H1 (cell line): Measurements from ENCODE around the gene TTC28. TPM values are rescaled to one million over a fixed set of nuclear protein-coding genes. Genes with fewer than 3 reads are reported as not detected.

ENCODE experiments used
- CTCF ChIA-PET: fragments of 300-600 bp; sonication (Branson Sonifier 250); formaldehyde crosslinking; loops from one replicate; lab custom pipeline; 2021; ENCODE audit not compliant: partially characterized antibody; lab: Charles Lee
- POLR2A ChIA-PET: fragments of 300-600 bp; sonication (Branson Sonifier 250); formaldehyde crosslinking; loops from one replicate; lab custom pipeline; 2021; ENCODE audit warnings: inconsistent platforms; ENCODE audit not compliant: partially characterized antibody; lab: Charles Lee
- DNase-seq, 2 experiments: peaks; one replicate each; pipeline versions ENCODE4 v3.0.0 to v3.0.0-alpha.2; 2010 to 2022; ENCODE audit warnings: low spot score in 2 of 2, low read depth in 1 of 2, mixed read lengths in 1 of 2
- FAIRE-seq: peaks from 2 replicates; lab custom pipeline; 2011; peaks lifted over from hg19 to GRCh38; lab: Jason Lieb, UNC
- H2AFZ ChIP-seq: 2 replicates; pipeline ENCODE4 v1.8.1; 2012; ENCODE audit warnings: low read length, inconsistent platforms
- H2AK5ac ChIP-seq: 2 replicates; pipeline ENCODE4 v1.6.1; 2013; ENCODE audit warnings: low read depth, low read length
- H2BK120ac ChIP-seq: replicated peaks from 2 replicates; pipeline ENCODE3; 2013; ENCODE audit warnings: low read depth, low read length, inconsistent platforms
- H2BK12ac ChIP-seq: 2 replicates; pipeline ENCODE4 v1.6.1; 2013; ENCODE audit warnings: low read depth, low read length
- H2BK15ac ChIP-seq: 2 replicates; pipeline ENCODE4 v1.6.1; 2013; ENCODE audit warnings: low read length
- H2BK20ac ChIP-seq: 2 replicates; pipeline ENCODE4 v1.6.1; 2013; ENCODE audit warnings: low read length
- H2BK5ac ChIP-seq: 2 replicates; pipeline ENCODE4 v1.6.1; 2013; ENCODE audit warnings: low read depth, low read length
- H3K14ac ChIP-seq: 2 replicates; pipeline ENCODE4 v1.6.1; 2013; ENCODE audit warnings: inconsistent platforms; ENCODE audit not compliant: insufficient read length
- H3K18ac ChIP-seq: 2 replicates; pipeline ENCODE4 v1.6.1; 2013; ENCODE audit warnings: low read length; ENCODE audit errors: extremely low read depth
- H3K23ac ChIP-seq: 2 replicates; pipeline ENCODE4 v1.6.1; 2013; ENCODE audit warnings: inconsistent platforms; ENCODE audit not compliant: insufficient read length
- H3K23me2 ChIP-seq: 2 replicates; pipeline ENCODE4 v1.6.1; 2013; ENCODE audit warnings: low read depth, low read length
- H3K27ac ChIP-seq: 2 replicates; pipeline ENCODE4 v1.6.1; 2011; ENCODE audit warnings: low read depth, low read length, inconsistent platforms
- H3K27me3 ChIP-seq, 4 experiments: replicated peaks in 1 of 4; 1 replicate in 1 of 4; 2 replicates in 3 of 4; pipeline versions ENCODE4 v1.6.1 to v1.8.1; 2011 to 2013; ENCODE audit warnings: low read length in 3 of 4, mild to moderate bottlenecking in 3 of 4, inconsistent platforms in 2 of 4, mixed read lengths in 2 of 4, moderate library complexity in 1 of 4; ENCODE audit not compliant: control insufficient read depth in 3 of 4, insufficient read depth in 3 of 4; ENCODE audit errors: extremely low read depth in 1 of 4
- H3K36me3 ChIP-seq, 4 experiments: 2 replicates each; pipeline versions ENCODE4 v1.6.1 to v1.8.1; 2011 to 2013; ENCODE audit warnings: mild to moderate bottlenecking in 4 of 4, low read length in 3 of 4, moderate library complexity in 2 of 4, control low read depth in 1 of 4, inconsistent platforms in 1 of 4; ENCODE audit not compliant: insufficient read depth in 4 of 4, control insufficient read depth in 2 of 4
- H3K4ac ChIP-seq: replicated peaks from 2 replicates; pipeline ENCODE3; 2013; ENCODE audit warnings: low read length, low read depth, mixed read lengths, inconsistent platforms; ENCODE audit not compliant: insufficient read length
- H3K4me1 ChIP-seq, 4 experiments: replicated peaks in 1 of 4; 1 replicate in 1 of 4; 2 replicates in 3 of 4; pipeline versions ENCODE4 v1.6.1 to v1.8.1; 2011 to 2013; ENCODE audit warnings: low read length in 3 of 4, inconsistent platforms in 2 of 4, mixed read lengths in 1 of 4; ENCODE audit not compliant: insufficient read depth in 4 of 4, control insufficient read depth in 3 of 4
- H3K4me2 ChIP-seq, 2 experiments: 2 replicates each; pipeline versions ENCODE4 v1.6.1 to v1.8.1; 2011 to 2013; ENCODE audit warnings: low read depth in 2 of 2, low read length in 2 of 2, control low read depth in 1 of 2, inconsistent platforms in 1 of 2, mild to moderate bottlenecking in 1 of 2; ENCODE audit not compliant: insufficient read depth in 1 of 2
- H3K4me3 ChIP-seq, 4 experiments: fragments of 200-600, 300-600 bp in 1 of 4; sonication (generic), shearing (Covaris generic), sonication (Bioruptor Twin) in 1 of 4; 2 replicates each; pipeline versions ENCODE4 v1.5.1 to v1.8.1; 2011 to 2016; ENCODE audit warnings: low read length in 4 of 4, low read depth in 3 of 4, control low read depth in 2 of 4, inconsistent platforms in 2 of 4, mild to moderate bottlenecking in 2 of 4, mixed read lengths in 1 of 4, moderate library complexity in 1 of 4; ENCODE audit not compliant: insufficient read depth in 2 of 4; ENCODE audit errors: extremely low read depth in 1 of 4
- H3K56ac ChIP-seq: replicated peaks from 2 replicates; pipeline ENCODE3; 2013; ENCODE audit warnings: low read depth, mild to moderate bottlenecking, mixed read lengths, low read length, inconsistent platforms; ENCODE audit not compliant: insufficient read length
- H3K79me1 ChIP-seq: 2 replicates; pipeline ENCODE4 v1.6.1; 2013; ENCODE audit warnings: low read depth, low read length, control low read depth
- H3K79me2 ChIP-seq, 2 experiments: 2 replicates each; pipeline versions ENCODE4 v1.6.1 to v1.8.1; 2012 to 2013; ENCODE audit warnings: low read length in 2 of 2, mild to moderate bottlenecking in 2 of 2, inconsistent platforms in 1 of 2; ENCODE audit not compliant: insufficient read depth in 2 of 2, control insufficient read depth in 1 of 2
- H3K9ac ChIP-seq, 4 experiments: replicated peaks in 1 of 4; 1 replicate in 1 of 4; 2 replicates in 3 of 4; pipeline versions ENCODE4 v1.6.1 to v1.8.1; 2011 to 2013; ENCODE audit warnings: low read depth in 3 of 4, low read length in 3 of 4, control low read depth in 2 of 4, mild to moderate bottlenecking in 2 of 4, moderate library complexity in 2 of 4, inconsistent platforms in 1 of 4; ENCODE audit errors: extremely low read depth in 1 of 4
- H3K9me3 ChIP-seq, 2 experiments: 2 replicates each; pipeline versions ENCODE4 v1.6.1 to v1.8.1; 2012 to 2013; ENCODE audit warnings: mild to moderate bottlenecking in 2 of 2, moderate library complexity in 2 of 2, control low read depth in 1 of 2, inconsistent platforms in 1 of 2, low read depth in 1 of 2, low read length in 1 of 2, mixed read lengths in 1 of 2; ENCODE audit not compliant: insufficient read depth in 2 of 2
- H4K20me1 ChIP-seq, 2 experiments: replicated peaks in 1 of 2; 2 replicates each; pipeline versions ENCODE3 to v1.8.1; 2011 to 2013; ENCODE audit warnings: inconsistent platforms in 2 of 2, low read length in 2 of 2, mild to moderate bottlenecking in 1 of 2; ENCODE audit not compliant: insufficient read depth in 2 of 2, control insufficient read depth in 1 of 2
- H4K5ac ChIP-seq: 2 replicates; pipeline ENCODE4 v1.6.1; 2013; ENCODE audit warnings: low read length, low read depth, mixed read lengths, inconsistent platforms; ENCODE audit not compliant: insufficient read length
- H4K8ac ChIP-seq: 2 replicates; pipeline ENCODE4 v1.8.0; 2013; ENCODE audit warnings: mild to moderate bottlenecking, moderate library complexity, low read length, inconsistent platforms; ENCODE audit not compliant: insufficient read depth; ENCODE audit errors: extremely low read depth
- H4K91ac ChIP-seq: replicated peaks from 2 replicates; pipeline ENCODE3; 2013; ENCODE audit warnings: low read length, mixed read lengths, inconsistent platforms; ENCODE audit not compliant: insufficient read length
- BCL11A ChIP-seq, 2 experiments: IDR thresholded peaks; one replicate each; pipeline ENCODE4 v1.6.1; 2011; ENCODE audit warnings: low read depth in 2 of 2, low read length in 2 of 2, mild to moderate bottlenecking in 2 of 2
- EZH2 ChIP-seq: fragments of 200-600 bp; sonication (generic); IDR thresholded peaks from 2 replicates; pipeline ENCODE4 v1.7.1; 2012; ENCODE audit warnings: low read depth, mild to moderate bottlenecking, moderate library complexity, low read length, inconsistent platforms; ENCODE audit not compliant: severe bottlenecking
- HDAC2 ChIP-seq, 2 experiments: fragments of 300-600 bp in 1 of 2; sonication (generic) in 1 of 2; IDR thresholded peaks; 2 replicates each; pipeline ENCODE4 v1.6.1; 2011 to 2012; ENCODE audit warnings: low read depth in 2 of 2, low read length in 2 of 2, mild to moderate bottlenecking in 2 of 2, moderate library complexity in 2 of 2, borderline replicate concordance in 1 of 2, inconsistent platforms in 1 of 2
- KDM1A ChIP-seq: fragments of 200-600, 300-600 bp; sonication (generic); IDR thresholded peaks from 2 replicates; pipeline ENCODE4 v1.7.1; 2016; ENCODE audit warnings: mild to moderate bottlenecking, low read length, borderline replicate concordance
- KDM4A ChIP-seq: IDR thresholded peaks from one replicate; pipeline ENCODE4 v1.7.1; 2012; ENCODE audit warnings: low read depth, mild to moderate bottlenecking, moderate library complexity, low read length, inconsistent platforms; ENCODE audit not compliant: severe bottlenecking
- KDM5A ChIP-seq: fragments of 200-600 bp; IDR thresholded peaks from 2 replicates; pipeline ENCODE4 v1.7.1; 2012; ENCODE audit warnings: mild to moderate bottlenecking, low read length, inconsistent platforms, mixed read lengths
- POLR2AphosphoS5 ChIP-seq: IDR thresholded peaks from 2 replicates; pipeline ENCODE4 v1.6.1; 2011; ENCODE audit warnings: low read depth, low read length
- RNF2 ChIP-seq: fragments of 200-900, 300-1000 bp; sonication (generic); IDR thresholded peaks from 2 replicates; pipeline ENCODE4 v1.7.1; 2016; ENCODE audit warnings: borderline replicate concordance, low read depth, mild to moderate bottlenecking, antibody characterized with exemption, low read length; ENCODE audit not compliant: poor library complexity, severe bottlenecking; ENCODE audit errors: missing control alignments
- TAF1 ChIP-seq: IDR thresholded peaks from 2 replicates; pipeline ENCODE4 v1.6.1; 2011; ENCODE audit warnings: mild to moderate bottlenecking, low read depth, low read length
- TEAD4 ChIP-seq: IDR thresholded peaks from 2 replicates; pipeline ENCODE4 v1.6.1; 2012; ENCODE audit warnings: low read depth, low read length, inconsistent platforms, mixed read lengths
- ZNF274 ChIP-seq: IDR thresholded peaks from 2 replicates; pipeline ENCODE4 v1.7.0; 2012; ENCODE audit warnings: low read length, borderline replicate concordance; ENCODE audit errors: extremely low read depth
- WGBS, 2 experiments: shearing (Covaris generic) in 1 of 2; methylation state at CpG; one replicate each; pipeline versions ENCODE4 v1.1.6 to v1.1.7; 2013 to 2015; ENCODE audit warnings: low lambda C conversion rate in 2 of 2, mixed read lengths in 2 of 2, inconsistent platforms in 1 of 2, low coverage in 1 of 2, missing lambda C conversion rate in 1 of 2; ENCODE audit not compliant: insufficient replicate concordance in 2 of 2, insufficient coverage in 1 of 2, insufficient read length in 1 of 2; ENCODE audit errors: extremely low coverage in 1 of 2, missing lambda C conversion rate in 1 of 2; 5-methylcytosine and 5-hydroxymethylcytosine counted together
- polyA plus RNA-seq, 7 experiments: library from polyadenylated mRNA; depleted of rRNA in 3 of 7; stranded (reverse) in 5 of 7; unstranded in 2 of 7; fragments of >200 nt in 5 of 7; fragments of 200-250 nt in 2 of 7; gene quantifications; 1 replicate in 5 of 7; 2 replicates in 1 of 7; 4 replicates in 1 of 7; pipeline versions ENCODE4 v1.2.1 to v1.2.3, GENCODE V29; 2011 to 2013; ENCODE audit warnings: missing spikeins in 2 of 7, mixed read lengths in 2 of 7
- total RNA-seq: library from RNA; stranded (reverse); fragmentation: NEBNext Ultra II Directional; extraction: Animal tissue kit (Norgen Biotek cat#: 25700); gene quantifications from 2 replicates; pipeline ENCODE4 v1.2.1, GENCODE V29; 2021

Gene TTC28
- total and polyA plus RNA-seq, 2 of the 8 experiments (the other 6 are each of a cell fraction or from before 2014, with no cell fraction given) = 2.6 to 12.6 TPM

GRCh38 chr22:28444659-28445058 is 235.0 kb downstream of the TTC28 start:
- Histone ChIP-seq H3K36me3 (no peaks in the 10 kb centered on the region), H3K18ac (no peak overlapping the region), H4K20me1 (no peaks in the 10 kb centered on the region), H3K27ac (no peak overlapping the region), H3K4me2 (no peak overlapping the region), H3K4ac (no peak overlapping the region), H3K9ac (no peak overlapping the region), H2BK5ac (no peak overlapping the region; the same call in 1 of the 2 replicates), H3K23me2 (peaks cover 11% of the 10 kb centered on the region), H3K23ac (no peak overlapping the region), H3K9me3 (no peaks in the 10 kb centered on the region), H2BK12ac (no peak overlapping the region; the same call in 1 of the 2 replicates), H3K4me1 (peaks cover 0 to 5% (median 3%) of the 10 kb centered on the region in 4 experiments; a peak in 4 of 7 replicates), H4K5ac (no peak overlapping the region), H2BK15ac (peak overlapping the region; percentile 83), H2AFZ (no peak overlapping the region), H3K4me3 (no peak overlapping the region), H3K27me3 (no peaks in the 10 kb centered on the region; a peak in 1 of 7 replicates), H2AK5ac (no peak overlapping the region), H3K79me1 (no peaks in the 10 kb centered on the region; the same call in 1 of the 2 replicates), H2BK120ac (no peak overlapping the region), H2BK20ac (0 out of 2 replicates have a peak overlapping the region, but pooled peaks have one; percentile 44), H4K91ac (no peak overlapping the region), H3K14ac (no peak overlapping the region), H3K56ac (no peak overlapping the region), H4K8ac (no peak overlapping the region), H3K79me2 (no peaks in the 10 kb centered on the region)
- ChIA-PET POLR2A (no interaction called here), CTCF (interaction anchor here (7.2 kb wide), 1 partner anchor 392 kb away, joined by 51 read pairs; no protein-coding TSS in a partner anchor)
- DNase-seq (no peak), FAIRE-seq (no peak)
- WGBS, 2 experiments = 83 to 100% methylated on average over 1 to 5 of the region's 5 CpGs
- TF ChIP-seq ZNF274 (no peak), RNF2 (no peak), KDM5A (no peak), BCL11A (IDR thresholded peaks at IDR 0.05; ENCODE audit: low read depth in 2 of 2, low read length in 2 of 2) (no peak), TAF1 (no peak), TEAD4 (no peak), KDM4A (no peak), HDAC2 (IDR thresholded peaks at IDR 0.05; ENCODE audit: borderline replicate concordance in 1 of 2, low read depth in 2 of 2, low read length in 2 of 2) (no peak), EZH2 (no peak), POLR2AphosphoS5 (no peak), KDM1A (no peak)
